ENCODE measurements around the gene BHLHA9.

GRCh38 chr17:1272701-1273100 lies 2.5 kb downstream of the BHLHA9 start:
- no peak for TF ChIP-seq CTCF (IDR thresholded peaks at IDR 0.05)
- TF ChIP-seq ZFX (IDR thresholded peaks at IDR 0.05; ENCODE audit: borderline replicate concordance): no peak

Data from 22Rv1 (cell line).